IMR-90 (cell line): ENCODE results near the gene DOCK4. TPM values are rescaled to one million over a fixed set of nuclear protein-coding genes. Genes with fewer than 3 reads are reported as not detected.

Experiments used
- ATAC-seq: fragments of 200-7000 bp; cut with Tn5 transposase; 2 replicates; pipeline ENCODE4 v1.9.1; 2020; ENCODE audit warnings: low read depth, mild to moderate bottlenecking, moderate library complexity
- BruUV-seq: library from RNA; stranded (reverse); fragments of 400-500 nt; replicated peaks from 2 replicates; lab custom pipeline; 2021; lab: Mats Ljungman, UMichigan
- CTCF ChIA-PET: fragments of 300-600 bp; formaldehyde crosslinking; extraction: SDS; loops from one replicate; lab custom pipeline; 2021; ENCODE audit warnings: antibody characterized with exemption; lab: Yijun Ruan, JAX
- POLR2A ChIA-PET: fragments of 300-600 bp; sonication (Branson Sonifier 250); formaldehyde crosslinking; loops from one replicate; lab custom pipeline; 2022; ENCODE audit warnings: antibody characterized with exemption; ENCODE audit not compliant: unreplicated experiment; lab: Charles Lee
- DNase-seq: peaks from one replicate; pipeline ENCODE4 v3.0.0; 2013
- H2AFZ ChIP-seq: replicated peaks from 2 replicates; pipeline ENCODE3; 2013; ENCODE audit warnings: low read length, mild to moderate bottlenecking; ENCODE audit not compliant: poor library complexity
- H2AK5ac ChIP-seq: 2 replicates; pipeline ENCODE4 v1.6.1; 2013; ENCODE audit warnings: low read depth, low read length, inconsistent platforms
- H2AK9ac ChIP-seq: replicated peaks from 2 replicates; pipeline ENCODE3; 2013; ENCODE audit warnings: mild to moderate bottlenecking, low read depth, low read length, moderate library complexity; ENCODE audit not compliant: poor library complexity
- H2BK120ac ChIP-seq: 2 replicates; pipeline ENCODE4 v1.6.1; 2013; ENCODE audit warnings: low read depth, low read length, inconsistent platforms
- H2BK15ac ChIP-seq: 3 replicates; pipeline ENCODE4 v1.6.1; 2013; ENCODE audit warnings: low read depth, low read length, inconsistent platforms
- H2BK20ac ChIP-seq: 2 replicates; pipeline ENCODE4 v1.6.1; 2013; ENCODE audit warnings: low read depth, mild to moderate bottlenecking, inconsistent platforms, low read length, moderate library complexity
- H2BK5ac ChIP-seq: 2 replicates; pipeline ENCODE4 v1.6.1; 2013; ENCODE audit warnings: mild to moderate bottlenecking, low read depth, low read length, inconsistent platforms; ENCODE audit not compliant: poor library complexity, severe bottlenecking
- H3K14ac ChIP-seq: replicated peaks from 2 replicates; pipeline ENCODE4 v1.6.1; 2013; ENCODE audit warnings: low read depth, low read length, inconsistent platforms
- H3K18ac ChIP-seq: 2 replicates; pipeline ENCODE4 v1.6.1; 2013; ENCODE audit warnings: low read depth, low read length, control low read depth
- H3K23ac ChIP-seq: 2 replicates; pipeline ENCODE4 v1.6.1; 2013; ENCODE audit warnings: low read depth, low read length, inconsistent platforms
- H3K27ac ChIP-seq: 2 replicates; pipeline ENCODE4 v1.5.1; 2013; ENCODE audit warnings: mild to moderate bottlenecking, control low read depth, low read length; ENCODE audit not compliant: insufficient read depth
- H3K27me3 ChIP-seq: 2 replicates; pipeline ENCODE4 v1.6.1; 2013; ENCODE audit warnings: low read length; ENCODE audit not compliant: control insufficient read depth, insufficient read depth
- H3K36me3 ChIP-seq: 2 replicates; pipeline ENCODE4 v1.6.1; 2013; ENCODE audit warnings: low read length, mixed read lengths; ENCODE audit not compliant: control insufficient read depth, insufficient read depth
- H3K4ac ChIP-seq: 2 replicates; pipeline ENCODE4 v1.6.1; 2013; ENCODE audit warnings: low read depth, low read length, inconsistent platforms
- H3K4me1 ChIP-seq: 2 replicates; pipeline ENCODE4 v1.6.1; 2013; ENCODE audit warnings: low read length, mixed read lengths; ENCODE audit not compliant: control insufficient read depth, insufficient read depth
- H3K4me2 ChIP-seq: 2 replicates; pipeline ENCODE4 v1.6.1; 2013; ENCODE audit warnings: low read depth, mild to moderate bottlenecking, control low read depth, low read length, moderate library complexity
- H3K4me3 ChIP-seq: 2 replicates; pipeline ENCODE4 v1.5.1; 2013; ENCODE audit warnings: low read depth, mild to moderate bottlenecking, control low read depth, low read length, moderate library complexity; ENCODE audit not compliant: insufficient read depth
- H3K56ac ChIP-seq: 2 replicates; pipeline ENCODE4 v1.6.1; 2013; ENCODE audit warnings: low read length, inconsistent platforms; ENCODE audit not compliant: insufficient read depth; ENCODE audit errors: extremely low read depth
- H3K79me1 ChIP-seq, 2 experiments: 2 replicates each; pipeline ENCODE4 v1.6.1; 2013; ENCODE audit warnings: low read length in 2 of 2, inconsistent platforms in 1 of 2, low read depth in 1 of 2
- H3K9ac ChIP-seq: 2 replicates; pipeline ENCODE4 v1.6.1; 2013; ENCODE audit warnings: low read depth, low read length, control low read depth
- H3K9me1 ChIP-seq: 2 replicates; pipeline ENCODE4 v1.6.1; 2013; ENCODE audit warnings: low read length, inconsistent platforms; ENCODE audit not compliant: insufficient read depth
- H3K9me3 ChIP-seq: 2 replicates; pipeline ENCODE4 v1.6.1; 2013; ENCODE audit warnings: low read length; ENCODE audit not compliant: control insufficient read depth, insufficient read depth
- H4K20me1 ChIP-seq: 2 replicates; pipeline ENCODE4 v1.6.1; 2013; ENCODE audit warnings: low read length, inconsistent platforms; ENCODE audit not compliant: insufficient read depth
- H4K5ac ChIP-seq: 2 replicates; pipeline ENCODE4 v1.6.1; 2013; ENCODE audit warnings: mild to moderate bottlenecking, low read depth, low read length, control low read depth
- H4K8ac ChIP-seq, 2 experiments: 2 replicates each; pipeline ENCODE4 v1.6.1; 2013; ENCODE audit warnings: low read depth in 2 of 2, low read length in 2 of 2, control low read depth in 1 of 2, inconsistent platforms in 1 of 2
- H4K91ac ChIP-seq: 2 replicates; pipeline ENCODE4 v1.6.1; 2013; ENCODE audit warnings: low read depth, low read length, inconsistent platforms; ENCODE audit not compliant: insufficient read depth
- MAZ ChIP-seq: IDR thresholded peaks from 2 replicates; pipeline ENCODE4 v1.6.1; 2012; ENCODE audit warnings: low read depth, mild to moderate bottlenecking, low read length, improper control_type of control experiment, moderate library complexity, borderline replicate concordance
- NFE2L2 ChIP-seq: fragments of 150-350 bp; IDR thresholded peaks from 2 replicates; pipeline ENCODE4 v1.6.1; 2016; ENCODE audit warnings: low read depth, mild to moderate bottlenecking, low read length
- WGBS, 2 experiments: methylation state at CpG; one replicate each; pipeline versions ENCODE4 v1.1.5 to v1.1.7; 2013; ENCODE audit warnings: missing lambda C conversion rate in 2 of 2; ENCODE audit not compliant: insufficient read length in 1 of 2; ENCODE audit errors: extremely low coverage in 2 of 2; 5-methylcytosine and 5-hydroxymethylcytosine counted together
- dilution Hi-C: fragments of 300-500 bp; cut with HindIII; formaldehyde crosslinking; loops from one replicate; pipeline ENCODE4 v1.14.3; 2018; ENCODE audit warnings: low sequenced_read_pairs; ENCODE audit not compliant: unreplicated experiment
- in situ Hi-C: fragments of 300-500 bp; cut with MboI; formaldehyde crosslinking; loops from 3 replicates; pipeline ENCODE4 v1.14.3; 2019; ENCODE audit warnings: low sequenced_read_pairs, inconsistent platforms, mixed read lengths
- intact Hi-C: fragments of 100-400 bp; cut with micrococcal nuclease; formaldehyde crosslinking; loops from 2 replicates; pipeline ENCODE4 v1.10.0; 2022
- polyA plus RNA-seq, 3 experiments: library from polyadenylated mRNA; depleted of rRNA; stranded (reverse); fragments of >200 nt; gene quantifications; 2 replicates each; pipeline ENCODE4 v1.2.3, GENCODE V29; 2012; ENCODE audit warnings: low replicate concordance in 1 of 3
- total RNA-seq: library from RNA; depleted of rRNA; stranded (reverse); fragments of >200 nt; gene quantifications from 2 replicates; pipeline ENCODE4 v1.2.3, GENCODE V29; 2012

DOCK4 gene
- total and polyA plus RNA-seq, 2 of the 4 experiments (the other 2 are of a cell fraction): 4.4 to 12.2 TPM

DNA sequence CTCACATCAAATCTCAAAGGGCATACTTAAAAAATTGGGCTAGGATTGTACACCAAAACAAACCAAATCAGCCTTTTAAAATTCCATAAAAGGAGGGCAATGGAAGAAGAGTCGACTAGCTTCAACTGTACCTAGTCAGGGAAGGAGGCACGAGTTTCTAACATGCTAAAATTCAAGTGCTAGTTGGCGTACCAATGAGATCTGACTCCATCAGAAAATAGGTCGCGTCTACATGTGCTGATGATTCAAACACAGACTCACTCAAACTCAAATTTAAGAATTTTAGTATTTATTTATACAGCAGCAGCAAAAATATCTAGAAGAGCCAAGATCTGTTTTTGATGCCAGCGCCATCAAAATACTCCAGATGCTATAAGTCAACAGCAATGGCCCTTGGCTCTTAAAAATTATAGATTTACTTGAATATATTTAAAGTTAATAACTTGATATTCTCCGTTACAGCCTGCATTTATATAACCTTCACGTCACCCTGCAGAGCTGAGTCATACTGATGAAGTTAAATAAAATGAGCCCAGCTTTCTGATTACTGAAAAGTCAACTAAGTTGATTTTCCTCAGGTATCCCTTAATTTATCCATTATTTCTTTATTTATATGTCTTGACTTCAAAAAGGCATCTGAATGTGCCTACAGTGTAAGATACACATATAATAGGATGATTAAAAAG is 341.8 kb downstream of the DOCK4 start:
- H3K4me1 ChIP-seq: peaks cover 5% of the 10 kb centered on the region
- no peak overlapping the region for H2BK5ac ChIP-seq
- ATAC-seq (peak; percentile 48; the same call in 1 of the 2 replicates), DNase-seq (peak; percentile 62)
- H3K4me3 ChIP-seq: no peak overlapping the region
- H3K79me1 ChIP-seq: no peaks in the 10 kb centered on the region
- TF ChIP-seq NFE2L2: peak; percentile 73; the same call in 1 of the 2 replicates
- no peak for TF ChIP-seq MAZ
- H3K18ac ChIP-seq: no peak overlapping the region
- no peak overlapping the region for H2AK5ac ChIP-seq
- H4K91ac ChIP-seq: no peak overlapping the region
- dilution Hi-C loops (no loop called here), in situ Hi-C loops (no loop called here), intact Hi-C loops (no loop called here)
- no peak overlapping the region for H3K14ac ChIP-seq
- H2AFZ ChIP-seq: no peak overlapping the region
- no peaks in the 10 kb centered on the region for H4K20me1 ChIP-seq
- H3K9ac ChIP-seq: no peak overlapping the region
- no peak overlapping the region for H2AK9ac ChIP-seq
- ChIA-PET CTCF (interaction anchor here (0.9 to 1.7 kb wide), 2 partner anchors 9 to 101 kb away, joined by 3 to 14 read pairs; no protein-coding TSS in a partner anchor), POLR2A (no interaction called here)
- H2BK20ac ChIP-seq: no peak overlapping the region
- H3K9me3 ChIP-seq: no peaks in the 10 kb centered on the region
- H2BK120ac ChIP-seq: no peak overlapping the region
- no TSS peak for BruUV-seq
- H3K27me3 ChIP-seq: no peaks in the 10 kb centered on the region
- H4K8ac ChIP-seq: no peak overlapping the region
- no peak overlapping the region for H3K23ac ChIP-seq
- no peak overlapping the region for H3K56ac ChIP-seq
- WGBS, 2 experiments: 49% methylated on average over 2 of the region's 8 CpGs; no CpG with 5 or more reads in 1 of the 2 experiments
- H3K27ac ChIP-seq: no peak overlapping the region
- H3K4me2 ChIP-seq: no peak overlapping the region
- H3K9me1 ChIP-seq: peaks cover 3% of the 10 kb centered on the region; the same call in 1 of the 2 replicates
- H2BK15ac ChIP-seq: no peak overlapping the region
- H3K36me3 ChIP-seq: peaks cover 14% of the 10 kb centered on the region
- H3K4ac ChIP-seq: no peak overlapping the region
- no peak overlapping the region for H4K5ac ChIP-seq
